GM18951 (cell line): ENCODE measurements around the gene MFAP5.

Experiments used
- POLR2A ChIP-seq: IDR thresholded peaks from 4 replicates; pipeline ENCODE4 v1.6.1; 2011; ENCODE audit warnings: mild to moderate bottlenecking; ENCODE audit not compliant: insufficient read length, insufficient read depth; ENCODE audit errors: extremely low read depth
- in situ Hi-C: fragments of 300-500 bp; cut with MboI; formaldehyde crosslinking; loops from one replicate; pipeline ENCODE4 v1.12.0; 2022; ENCODE audit warnings: low sequenced_read_pairs, mixed read lengths, inconsistent platforms; ENCODE audit not compliant: unreplicated experiment

The MFAP5 gene

GRCh38 chr12:8689681-8690080 lies 27.1 kb upstream of the MFAP5 start:
- no peak for TF ChIP-seq POLR2A
- in situ Hi-C loops = loop anchor here (10.0 to 25.0 kb wide), 2 partner anchors 198 to 355 kb away; no protein-coding TSS in a partner anchor

DNA sequence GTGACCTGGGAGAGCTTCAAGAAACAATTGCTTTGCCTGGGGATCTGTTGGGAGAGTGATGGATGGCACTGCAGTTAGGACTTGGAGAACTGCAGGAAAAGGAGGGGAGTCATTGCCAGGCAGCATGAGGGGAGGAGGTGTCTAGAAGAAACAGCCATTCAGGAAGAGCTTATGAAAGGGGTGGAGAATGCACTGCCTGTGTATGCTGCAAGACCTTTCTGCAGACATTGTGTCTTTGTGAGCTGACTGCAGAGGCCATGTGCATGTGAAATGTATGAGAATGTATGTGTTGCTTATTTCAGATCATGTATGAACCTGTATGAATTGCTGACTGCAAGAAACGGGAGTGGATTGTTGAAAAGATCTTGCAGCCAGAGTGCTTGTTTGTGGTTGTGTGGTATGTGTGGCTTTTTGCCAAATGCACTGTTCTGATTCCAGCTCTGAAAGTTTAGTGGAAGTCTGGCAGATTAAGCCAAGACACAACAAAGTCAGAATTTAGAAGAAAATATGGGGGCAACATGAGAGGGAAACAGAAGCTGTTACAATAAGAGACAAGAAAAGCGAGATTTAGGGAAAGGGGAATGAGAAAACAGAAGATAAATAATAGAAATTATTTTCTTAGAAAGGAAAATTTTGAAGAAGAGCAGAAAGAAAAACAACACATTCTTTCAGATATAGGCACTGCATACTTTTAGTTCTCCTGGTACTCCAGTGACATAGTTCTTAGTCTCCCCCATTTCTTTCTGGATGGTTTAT lies 25.4 kb upstream of the MFAP5 start:
- in situ Hi-C loops = loop anchor here (10.0 to 25.0 kb wide), 2 partner anchors 199 to 357 kb away; no protein-coding TSS in a partner anchor
- no peak for TF ChIP-seq POLR2A

- in situ Hi-C loops = loop anchor here (10.0 to 25.0 kb wide), 2 partner anchors 202 to 360 kb away; no protein-coding TSS in a partner anchor
- no peak for TF ChIP-seq POLR2A
Measured at GRCh38 chr12:8685051-8685450, 22.4 kb upstream of the MFAP5 start.

GRCh38 chr12:8681129-8681884 lies 18.7 kb upstream of the MFAP5 start:
- no peak for TF ChIP-seq POLR2A
- in situ Hi-C loops = loop anchor here (10.0 to 25.0 kb wide), 2 partner anchors 206 to 363 kb away; no protein-coding TSS in a partner anchor

GRCh38 chr12:8680533-8680932 lies 17.9 kb upstream of the MFAP5 start:
- TF ChIP-seq POLR2A = no peak
- in situ Hi-C loops = loop anchor here (10.0 to 25.0 kb wide), 2 partner anchors 207 to 364 kb away; no protein-coding TSS in a partner anchor

- in situ Hi-C loops = loop anchor here (25.0 kb wide), 1 partner anchor 209 kb away; no protein-coding TSS in a partner anchor
- no peak for TF ChIP-seq POLR2A
Measured at GRCh38 chr12:8678661-8679111, 16.1 kb upstream of the MFAP5 start.

GRCh38 chr12:8677362-8677761 lies 14.7 kb upstream of the MFAP5 start:
- in situ Hi-C loops = loop anchor here (25.0 kb wide), 1 partner anchor 210 kb away; no protein-coding TSS in a partner anchor
- no peak for TF ChIP-seq POLR2A

- TF ChIP-seq POLR2A = no peak
- in situ Hi-C loops = loop anchor here (25.0 kb wide), 1 partner anchor 211 kb away; no protein-coding TSS in a partner anchor
Measured at GRCh38 chr12:8676651-8677050, 14.0 kb upstream of the MFAP5 start.

- in situ Hi-C loops = loop anchor here (25.0 kb wide), 1 partner anchor 212 kb away; no protein-coding TSS in a partner anchor
- no peak for TF ChIP-seq POLR2A
Measured at GRCh38 chr12:8675591-8676036, 13.0 kb upstream of the MFAP5 start.

DNA sequence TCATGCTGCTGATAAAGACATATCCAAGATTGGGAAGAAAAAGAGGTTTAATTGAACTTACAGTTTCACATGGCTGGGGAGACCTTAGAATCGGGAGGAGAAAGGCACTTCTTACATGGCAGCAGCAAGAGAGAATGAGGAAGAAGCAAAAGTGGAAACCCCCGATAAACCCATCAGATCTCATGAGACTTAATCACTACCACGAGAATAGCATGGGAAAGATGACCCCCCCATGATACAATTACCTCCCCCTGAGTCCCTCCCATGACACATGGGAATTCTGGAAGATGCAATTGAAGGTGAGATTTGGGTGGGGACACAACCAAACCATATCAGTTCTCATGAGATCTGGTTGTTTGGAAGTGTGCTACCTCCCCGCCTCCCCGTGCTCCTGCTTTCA lies 9.8 kb upstream of the MFAP5 start:
- in situ Hi-C loops = no loop called here
- TF ChIP-seq POLR2A = no peak

GRCh38 chr12:8668441-8668840 lies 5.8 kb upstream of the MFAP5 start:
- in situ Hi-C loops = no loop called here

DNA sequence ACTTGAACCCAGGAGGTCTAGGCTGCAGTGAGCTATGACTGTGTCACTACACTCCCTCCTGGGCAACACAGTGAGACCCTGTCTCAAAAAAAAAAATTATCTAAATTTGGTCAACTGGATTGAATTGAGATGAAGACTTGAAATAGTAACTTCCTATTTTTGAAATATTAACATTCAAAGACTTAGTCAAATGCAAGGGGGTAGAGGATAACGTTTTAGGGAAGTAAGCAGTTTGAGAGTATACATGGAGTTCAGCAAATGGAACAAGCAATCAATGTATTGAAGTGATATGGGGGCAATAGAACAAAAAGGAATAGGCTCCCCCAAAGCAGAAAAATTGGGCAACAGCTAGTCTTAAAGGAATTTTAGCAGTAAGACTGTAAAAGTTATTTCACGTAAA lies 4.6 kb upstream of the MFAP5 start:
- in situ Hi-C loops = no loop called here
- no peak for TF ChIP-seq POLR2A

More at GRCh38 chr12:8668441-8668840, 5.8 kb upstream of the MFAP5 start:
- TF ChIP-seq POLR2A = no peak

DNA sequence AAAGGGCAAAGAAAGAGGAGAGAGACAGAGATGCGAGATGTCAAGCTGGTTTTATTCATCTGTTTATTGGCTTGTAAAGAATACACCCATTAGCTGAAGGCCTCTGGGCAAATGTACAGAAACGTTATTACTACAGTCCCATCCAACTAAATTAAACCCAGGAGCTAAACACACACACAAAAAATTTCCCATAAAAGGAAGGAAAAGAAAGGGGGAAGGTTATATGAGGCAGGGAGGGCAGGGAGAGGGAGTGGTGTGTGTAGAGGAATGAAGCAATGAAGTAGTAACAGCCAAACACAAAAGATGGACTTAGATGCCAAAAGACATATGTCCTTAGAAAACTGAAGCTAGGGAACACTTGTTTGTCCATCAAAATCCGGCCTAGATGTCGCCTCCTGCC lies 3.1 kb upstream of the MFAP5 start:
- TF ChIP-seq POLR2A = no peak
- in situ Hi-C loops = no loop called here
